NCI-H774 (cell line): ENCODE results near the gene GGACT.
"Not testable (repeated sequence)": the region's sequence is repeated elsewhere in the genome, so short reads cannot be mapped to it uniquely, and the experiment has no call there.

ENCODE experiments used
- DNase-seq: peaks from one replicate; lab custom pipeline; 2025; lab: John Stamatoyannopoulos, UW

Gene GGACT

GRCh38 chr13:100588331-100589177, at the start of gene GGACT:
TSS of gene GGACT (minus strand) at chr13:100588789. CDS start at chr13:100532591, 56,198 bp downstream.
- peak; percentile 76 for DNase-seq

GRCh38 chr13:100637796-100638195, 49.2 kb upstream of the GGACT start:
- no peak for DNase-seq

- no peak for DNase-seq
Observed at GRCh38 chr13:100637380-100637779, 48.8 kb upstream of the GGACT start.

- no peak for DNase-seq
Observed at GRCh38 chr13:100636441-100636840, 47.9 kb upstream of the GGACT start.

- DNase-seq, result no peak
Observed at GRCh38 chr13:100636004-100636403, 47.4 kb upstream of the GGACT start.

- no peak for DNase-seq
Observed at GRCh38 chr13:100634696-100635095, 46.1 kb upstream of the GGACT start.

- DNase-seq, result no peak
Observed at GRCh38 chr13:100633461-100633860, 44.9 kb upstream of the GGACT start.

- DNase-seq, result no peak
Observed at GRCh38 chr13:100630555-100630954, 42.0 kb upstream of the GGACT start.

GRCh38 chr13:100627120-100627519, 38.5 kb upstream of the GGACT start:
- DNase-seq, result no peak

GRCh38 chr13:100625447-100625846, 36.9 kb upstream of the GGACT start:
- no peak for DNase-seq

GRCh38 chr13:100620792-100621191, 32.2 kb upstream of the GGACT start:
- no peak for DNase-seq

- DNase-seq, result no peak
Observed at GRCh38 chr13:100619940-100620339, 31.4 kb upstream of the GGACT start.

- not testable (repeated sequence) for DNase-seq
Observed at GRCh38 chr13:100618897-100619296, 30.3 kb upstream of the GGACT start.

GRCh38 chr13:100613031-100613430, 24.4 kb upstream of the GGACT start:
- DNase-seq, result no peak

- no peak for DNase-seq
Observed at GRCh38 chr13:100611678-100612492, 23.3 kb upstream of the GGACT start.

- no peak for DNase-seq
Observed at GRCh38 chr13:100610391-100611347, 22.1 kb upstream of the GGACT start.

- no peak for DNase-seq
Observed at GRCh38 chr13:100608906-100609305, 20.3 kb upstream of the GGACT start.

- no peak for DNase-seq
Observed at GRCh38 chr13:100608489-100608888, 19.9 kb upstream of the GGACT start.

GRCh38 chr13:100604918-100605710, 16.5 kb upstream of the GGACT start:
- DNase-seq, result no peak

- DNase-seq, result no peak
Observed at GRCh38 chr13:100602493-100603111, 14.0 kb upstream of the GGACT start.

GRCh38 chr13:100601716-100602115, 13.1 kb upstream of the GGACT start:
- no peak for DNase-seq
